HepG2 (cell line): ENCODE data around the gene COPS7A. TPM values are rescaled to one million over a fixed set of nuclear protein-coding genes. Genes with fewer than 3 reads are reported as not detected.

ENCODE experiments used
- ARNT2 ChIP-seq: sonication (generic); formaldehyde crosslinking; IDR thresholded peaks from 2 replicates; pipeline ENCODE4 v1.8.0; 2022; ENCODE audit warnings: mild to moderate bottlenecking, low read depth, missing genetic modification reagents, moderate library complexity
- HDAC1 ChIP-seq: sonication (generic); formaldehyde crosslinking; IDR thresholded peaks from 2 replicates; pipeline ENCODE4 v1.5.1; 2020; ENCODE audit warnings: mild to moderate bottlenecking, missing genetic modification reagents
- HINFP ChIP-seq: sonication (generic); formaldehyde crosslinking; IDR thresholded peaks from 2 replicates; pipeline ENCODE4 v1.4.0; 2020; ENCODE audit warnings: low read depth, mild to moderate bottlenecking, missing genetic modification reagents
- HNRNPH1 ChIP-seq: fragments of 200-400 bp; formaldehyde crosslinking; optimal IDR thresholded peaks from 2 replicates; pipeline ENCODE3; 2017; ENCODE audit warnings: mild to moderate bottlenecking, low read depth, low read length
- MAFF ChIP-seq: IDR thresholded peaks from 2 replicates; pipeline ENCODE4 v1.6.1; 2011; ENCODE audit warnings: low read depth, low read length, improper control_type of control experiment
- MXD4 ChIP-seq: IDR thresholded peaks from 2 replicates; pipeline ENCODE4 v1.6.1; 2016; ENCODE audit warnings: mild to moderate bottlenecking, missing biosample characterization, missing genetic modification reagents
- MXI1 ChIP-seq: IDR thresholded peaks from 3 replicates; pipeline ENCODE4 v1.6.1; 2012; ENCODE audit warnings: low read depth, low read length, inconsistent platforms, borderline replicate concordance
- NAIF1 ChIP-seq: sonication (generic); formaldehyde crosslinking; IDR thresholded peaks from 2 replicates; pipeline ENCODE4 v1.5.0; 2020; ENCODE audit warnings: mild to moderate bottlenecking, missing genetic modification reagents, borderline replicate concordance
- NR2F1 ChIP-seq, 2 experiments: fragments of 450-650 bp in 1 of 2; formaldehyde crosslinking in 1 of 2; IDR thresholded peaks; 2 replicates each; pipeline versions ENCODE4 v1.5.0 to v1.6.1; 2016 to 2020; ENCODE audit warnings: mild to moderate bottlenecking in 1 of 2, missing compliant biosample characterization in 1 of 2, missing genetic modification reagents in 1 of 2, moderate library complexity in 1 of 2
- RAD51 ChIP-seq: fragments of 450-650 bp; IDR thresholded peaks from 2 replicates; pipeline ENCODE4 v1.6.1; 2016; ENCODE audit warnings: borderline replicate concordance
- U2AF1 ChIP-seq: fragments of 200-400 bp; formaldehyde crosslinking; optimal IDR thresholded peaks from 2 replicates; pipeline ENCODE3; 2017; ENCODE audit warnings: mild to moderate bottlenecking, low read depth, low read length
- WIZ ChIP-seq: sonication (generic); formaldehyde crosslinking; IDR thresholded peaks from 2 replicates; pipeline ENCODE4 v1.5.1; 2020; ENCODE audit warnings: mild to moderate bottlenecking, missing genetic modification reagents
- ZMYM2 ChIP-seq: sonication (generic); formaldehyde crosslinking; IDR thresholded peaks from 2 replicates; pipeline ENCODE4 v1.8.0; 2022; ENCODE audit warnings: mild to moderate bottlenecking, missing genetic modification reagents
- ZNF224 ChIP-seq: sonication (generic); formaldehyde crosslinking; IDR thresholded peaks from 2 replicates; pipeline ENCODE4 v1.5.0; 2020; ENCODE audit warnings: mild to moderate bottlenecking, missing genetic modification reagents
- ZNF318 ChIP-seq: sonication (generic); formaldehyde crosslinking; IDR thresholded peaks from 2 replicates; pipeline ENCODE4 v1.4.0; 2020; ENCODE audit warnings: mild to moderate bottlenecking, missing genetic modification reagents
- ZNF547 ChIP-seq: sonication (generic); formaldehyde crosslinking; IDR thresholded peaks from 2 replicates; pipeline ENCODE4 v1.5.1; 2020; ENCODE audit warnings: mild to moderate bottlenecking, missing genetic modification reagents
- ZNF556 ChIP-seq: sonication (generic); formaldehyde crosslinking; IDR thresholded peaks from 2 replicates; pipeline ENCODE4 v1.4.0; 2020; ENCODE audit warnings: mild to moderate bottlenecking, missing genetic modification reagents, borderline replicate concordance
- ZNF570 ChIP-seq: sonication (generic); formaldehyde crosslinking; IDR thresholded peaks from 2 replicates; pipeline ENCODE4 v1.4.0; 2020; ENCODE audit warnings: mild to moderate bottlenecking, missing genetic modification reagents, borderline replicate concordance
- ZNF589 ChIP-seq: sonication (generic); formaldehyde crosslinking; conservative IDR thresholded peaks from 2 replicates; pipeline ENCODE4 v1.8.0; 2022; ENCODE audit warnings: mild to moderate bottlenecking, moderate library complexity, missing genetic modification reagents
- ZNF75D ChIP-seq: sonication (generic); formaldehyde crosslinking; IDR thresholded peaks from 2 replicates; pipeline ENCODE4 v1.8.1; 2023; ENCODE audit warnings: missing genetic modification reagents, mild to moderate bottlenecking, borderline replicate concordance
- polyA plus RNA-seq, 8 experiments: library from polyadenylated mRNA; depleted of rRNA in 3 of 8; stranded (reverse) in 7 of 8; unstranded in 1 of 8; fragments of >200 nt; fragmentation: Illumina TruSeq in 4 of 8; extraction: Trizol in 4 of 8; gene quantifications; 2 replicates each; pipeline versions ENCODE4 v1.2.1 to v1.2.3, GENCODE V29; 2011 to 2016; ENCODE audit warnings: low read depth in 4 of 8, missing spikeins in 1 of 8, mixed read lengths in 1 of 8; ENCODE audit not compliant: insufficient read depth in 1 of 8
- total RNA-seq, 5 experiments: library from RNA; depleted of rRNA; stranded (reverse); fragments of >200 nt; fragmentation: Illumina TruSeq; extraction: Trizol; gene quantifications; 2 replicates each; pipeline ENCODE4 v1.2.3, GENCODE V29; 2016; ENCODE audit warnings: low read depth in 1 of 5

COPS7A gene
- total and polyA plus RNA-seq, 2 of the 13 experiments (the other 11 are each of a cell fraction or from before 2014, with no cell fraction given) = 40.0 to 73.6 TPM

- TF ChIP-seq ARNT2 (CRISPR knock-in tag) (peak; percentile 92), NR2F1 (CRISPR knock-in tag; IDR thresholded peaks at IDR 0.05) (0 out of 4 replicates have a peak, but pooled peaks of 1 of the 2 experiments have one; percentile 42), ZNF570 (CRISPR knock-in tag) (0 out of 2 replicates have a peak, but pooled peaks have one; percentile 82), ZNF75D (CRISPR knock-in tag) (peak; percentile 94; the same call in 1 of the 2 replicates), MXD4 (peak; percentile 84; the same call in 1 of the 2 replicates), ZNF556 (CRISPR knock-in tag) (peak; percentile 83; the same call in 1 of the 2 replicates), MAFF (no peak), HDAC1 (CRISPR knock-in tag) (peak; percentile 90), ZNF224 (CRISPR knock-in tag) (peak; percentile 90; the same call in 1 of the 2 replicates), RAD51 (peak; percentile 96), HINFP (peak; percentile 23; the same call in 1 of the 2 replicates), WIZ (CRISPR knock-in tag) (peak; percentile 81; the same call in 1 of the 2 replicates), NAIF1 (peak; percentile 96), U2AF1 (no peak), MXI1 (peak; percentile 82; the same call in 1 of the 3 replicates), ZNF318 (CRISPR knock-in tag) (0 out of 2 replicates have a peak, but pooled peaks have one; percentile 26), ZMYM2 (CRISPR knock-in tag) (peak; percentile 67; the same call in 1 of the 2 replicates), ZNF547 (CRISPR knock-in tag) (peak; percentile 94), ZNF589 (CRISPR knock-in tag) (no peak; the same call in 1 of the 2 replicates), HNRNPH1 (no peak)
Observed at GRCh38 chr12:6723607-6724408, at the start of gene COPS7A (continued).
